ENCODE measurements around the gene TFEB. TPM values are rescaled to one million over a fixed set of nuclear protein-coding genes. Genes with fewer than 3 reads are reported as not detected.

TFEB gene
- total RNA-seq, 1 experiment from 2014 or later, result 1.8 TPM

DNA sequence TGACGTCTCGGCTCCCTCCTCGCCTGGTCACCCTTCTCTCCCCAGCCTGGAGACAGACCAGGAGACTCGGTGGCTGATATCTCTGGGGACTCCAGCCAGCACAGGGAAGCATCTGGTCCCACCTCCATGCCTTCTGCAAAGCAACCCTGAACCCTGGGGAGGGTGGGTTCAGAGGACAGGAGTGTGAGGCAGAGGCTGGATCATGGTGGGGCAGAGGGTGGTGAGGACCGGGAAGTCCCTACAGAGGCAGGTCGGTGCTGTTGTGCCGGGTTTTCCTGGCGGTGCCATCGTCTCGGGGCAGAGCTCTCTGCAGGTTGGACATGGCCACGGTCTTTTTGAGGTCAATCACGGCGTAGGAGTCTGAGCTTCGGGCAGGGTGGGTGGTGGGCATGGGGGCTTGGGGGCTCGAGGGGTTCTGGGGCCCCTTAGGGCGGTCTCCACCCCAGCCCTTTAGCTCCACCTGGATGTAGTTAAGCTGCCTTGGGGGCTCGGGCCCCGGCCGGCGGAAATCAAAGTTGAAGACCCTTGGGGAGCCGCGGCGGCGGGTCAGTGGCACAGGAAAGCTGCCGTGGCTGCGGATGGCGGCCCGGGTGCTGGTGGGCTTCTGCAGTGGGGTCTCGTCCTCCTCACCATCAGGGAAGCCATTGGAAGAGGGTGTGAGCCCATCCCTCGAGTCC is 35.1 kb upstream of the TFEB start:
- Histone ChIP-seq H3K36me3 (ENCODE audit: insufficient read depth, low read length, poor library complexity, severe bottlenecking) (peaks cover 7% of the 10 kb centered on the region), H3K9me3 (ENCODE audit: low read depth, low read length, poor library complexity, severe bottlenecking) (no peaks in the 10 kb centered on the region), H3K27ac (ENCODE audit: low read depth, low read length, poor library complexity, severe bottlenecking) (no peak overlapping the region), H3K4me3 (ENCODE audit: low read depth, low read length, poor library complexity, severe bottlenecking) (no peak overlapping the region), H3K27me3 (replicated peaks; ENCODE audit: insufficient read depth, low read depth, low read length, poor library complexity) (no peaks in the 10 kb centered on the region), H3K4me1 (ENCODE audit: insufficient read depth, low read length, poor library complexity, severe bottlenecking) (no peaks in the 10 kb centered on the region)
- no peak for TF ChIP-seq EZH2 (IDR thresholded peaks at IDR 0.05; ENCODE audit: borderline replicate concordance, low read depth, low read length, poor library complexity, severe bottlenecking)
- TF ChIP-seq, protein P1, sequence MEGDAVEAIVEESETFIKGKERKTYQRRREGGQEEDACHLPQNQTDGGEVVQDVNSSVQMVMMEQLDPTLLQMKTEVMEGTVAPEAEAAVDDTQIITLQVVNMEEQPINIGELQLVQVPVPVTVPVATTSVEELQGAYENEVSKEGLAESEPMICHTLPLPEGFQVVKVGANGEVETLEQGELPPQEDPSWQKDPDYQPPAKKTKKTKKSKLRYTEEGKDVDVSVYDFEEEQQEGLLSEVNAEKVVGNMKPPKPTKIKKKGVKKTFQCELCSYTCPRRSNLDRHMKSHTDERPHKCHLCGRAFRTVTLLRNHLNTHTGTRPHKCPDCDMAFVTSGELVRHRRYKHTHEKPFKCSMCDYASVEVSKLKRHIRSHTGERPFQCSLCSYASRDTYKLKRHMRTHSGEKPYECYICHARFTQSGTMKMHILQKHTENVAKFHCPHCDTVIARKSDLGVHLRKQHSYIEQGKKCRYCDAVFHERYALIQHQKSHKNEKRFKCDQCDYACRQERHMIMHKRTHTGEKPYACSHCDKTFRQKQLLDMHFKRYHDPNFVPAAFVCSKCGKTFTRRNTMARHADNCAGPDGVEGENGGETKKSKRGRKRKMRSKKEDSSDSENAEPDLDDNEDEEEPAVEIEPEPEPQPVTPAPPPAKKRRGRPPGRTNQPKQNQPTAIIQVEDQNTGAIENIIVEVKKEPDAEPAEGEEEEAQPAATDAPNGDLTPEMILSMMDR (conservative IDR thresholded peaks at IDR 0.05; ENCODE audit: low read depth, low read length), result no peak
- intact Hi-C loops (cut with micrococcal nuclease; ENCODE audit: unreplicated experiment), result loop anchor here (10.0 kb wide), 2 partner anchors 66 to 166 kb away; no protein-coding TSS in a partner anchor
- DNase-seq (ENCODE audit: low spot score), result no peak
- POLR2A ChIA-PET (ENCODE audit: low non-redundant PET), result no interaction called here
- CTCF ChIA-PET, result no interaction called here
- BruUV-seq (replicated peaks), result no TSS peak

DNA sequence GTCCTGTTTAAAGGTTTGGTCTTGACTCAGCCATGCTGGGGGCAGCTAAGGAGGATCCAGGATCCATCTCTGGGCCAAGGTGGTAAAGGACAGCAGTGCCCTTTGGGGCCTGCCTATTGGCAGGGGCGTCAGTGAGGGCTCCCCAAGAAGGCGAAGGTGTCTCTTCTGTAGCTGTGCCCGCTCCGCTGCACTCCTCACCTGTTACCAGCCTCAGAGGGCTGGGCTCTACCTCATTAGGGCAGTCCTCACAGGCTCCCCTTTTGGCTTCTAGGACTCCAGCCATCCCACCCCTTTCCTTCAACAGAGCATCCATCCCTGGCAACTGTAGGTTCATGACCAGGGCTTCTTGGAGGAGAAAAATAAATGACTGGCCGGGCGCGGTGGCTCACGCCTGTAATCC is 34.0 kb upstream of the TFEB start:
- CTCF ChIA-PET, result no interaction called here
- Histone ChIP-seq H3K4me1 (ENCODE audit: insufficient read depth, low read length, poor library complexity, severe bottlenecking) (no peaks in the 10 kb centered on the region), H3K27ac (ENCODE audit: low read depth, low read length, poor library complexity, severe bottlenecking) (no peak overlapping the region), H3K36me3 (ENCODE audit: insufficient read depth, low read length, poor library complexity, severe bottlenecking) (no peaks in the 10 kb centered on the region), H3K27me3 (replicated peaks; ENCODE audit: insufficient read depth, low read depth, low read length, poor library complexity) (no peaks in the 10 kb centered on the region), H3K9me3 (ENCODE audit: low read depth, low read length, poor library complexity, severe bottlenecking) (no peaks in the 10 kb centered on the region), H3K4me3 (ENCODE audit: low read depth, low read length, poor library complexity, severe bottlenecking) (no peak overlapping the region)
- DNase-seq (ENCODE audit: low spot score), result no peak
- intact Hi-C loops (cut with micrococcal nuclease; ENCODE audit: unreplicated experiment), result no loop called here
- POLR2A ChIA-PET (ENCODE audit: low non-redundant PET), result no interaction called here
- no peak for TF ChIP-seq EZH2 (IDR thresholded peaks at IDR 0.05; ENCODE audit: borderline replicate concordance, low read depth, low read length, poor library complexity, severe bottlenecking)
- TF ChIP-seq, protein P1 (conservative IDR thresholded peaks at IDR 0.05; ENCODE audit: low read depth, low read length), result no peak
- BruUV-seq (replicated peaks), result no TSS peak

DNA sequence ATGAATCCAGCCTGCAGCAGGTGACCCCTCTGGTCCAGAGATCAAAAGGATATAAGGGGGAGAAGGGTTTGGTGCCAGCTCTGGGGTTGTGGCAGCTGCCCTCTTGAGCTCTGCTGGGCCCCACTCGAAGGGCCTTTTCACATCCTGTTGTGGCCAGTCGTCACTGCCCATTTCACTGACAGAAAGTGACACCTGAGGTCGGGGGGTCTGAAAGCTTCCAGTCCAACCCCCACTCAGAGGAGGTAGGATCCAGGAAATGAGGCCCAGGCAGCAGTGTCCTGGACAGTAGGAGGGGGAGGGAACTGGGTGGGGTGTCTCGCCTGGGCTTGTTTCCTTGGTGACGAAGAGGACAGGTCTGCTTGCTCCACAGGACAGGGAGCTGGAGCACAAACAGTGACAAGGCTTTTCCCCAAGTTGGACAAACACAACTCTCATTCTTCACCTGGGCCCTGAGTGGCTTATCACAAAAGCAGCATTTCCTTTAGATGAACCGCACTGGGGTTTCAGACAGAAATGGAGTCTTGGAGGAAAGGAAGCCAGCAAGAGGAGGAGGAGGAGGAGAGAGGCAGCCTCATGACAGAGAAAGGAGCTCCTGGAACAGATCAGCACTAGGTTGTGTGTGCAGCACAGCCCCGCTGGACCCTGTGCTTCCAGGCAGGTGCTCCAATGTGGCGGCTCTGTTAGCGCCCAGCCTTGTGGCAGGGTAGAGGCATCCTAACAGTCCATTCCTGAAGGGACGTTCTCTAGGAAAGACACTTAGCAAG is 33.3 kb upstream of the TFEB start:
- TF ChIP-seq, protein P1 (conservative IDR thresholded peaks at IDR 0.05; ENCODE audit: low read depth, low read length), result no peak
- no peak for TF ChIP-seq EZH2 (IDR thresholded peaks at IDR 0.05; ENCODE audit: borderline replicate concordance, low read depth, low read length, poor library complexity, severe bottlenecking)
- ChIA-PET POLR2A (ENCODE audit: low non-redundant PET) (no interaction called here), CTCF (no interaction called here)
- H3K27ac ChIP-seq (ENCODE audit: low read depth, low read length, poor library complexity, severe bottlenecking), result no peak overlapping the region
- intact Hi-C loops (cut with micrococcal nuclease; ENCODE audit: unreplicated experiment), result no loop called here
- no peak for DNase-seq (ENCODE audit: low spot score)
- no peak overlapping the region for H3K4me3 ChIP-seq (ENCODE audit: low read depth, low read length, poor library complexity, severe bottlenecking)
- BruUV-seq (replicated peaks), result no TSS peak
- no peaks in the 10 kb centered on the region for H3K9me3 ChIP-seq (ENCODE audit: low read depth, low read length, poor library complexity, severe bottlenecking)
- H3K27me3 ChIP-seq (replicated peaks; ENCODE audit: insufficient read depth, low read depth, low read length, poor library complexity), result no peaks in the 10 kb centered on the region
- no peaks in the 10 kb centered on the region for H3K36me3 ChIP-seq (ENCODE audit: insufficient read depth, low read length, poor library complexity, severe bottlenecking)
- H3K4me1 ChIP-seq (ENCODE audit: insufficient read depth, low read length, poor library complexity, severe bottlenecking), result no peaks in the 10 kb centered on the region
